Gastroesophageal sphincter (tissue), 4 donors: Measurements from ENCODE around the gene VAV3. TPM values are rescaled to one million over a fixed set of nuclear protein-coding genes. Genes with fewer than 3 reads are reported as not detected.

Experiments used
- ATAC-seq: fragments of 150-250 bp; one replicate; pipeline ENCODE4 v1.9.1; 2016; ENCODE audit warnings: mild to moderate bottlenecking, moderate library complexity
- H3K27ac ChIP-seq, 4 donors: fragments of 200-600 bp; sonication (generic) in 3 of 4; 1 replicate in 3 of 4; 2 replicates in 1 of 4; pipeline ENCODE4 v1.5.1; 2016 to 2019
- H3K27me3 ChIP-seq: fragments of 200-600 bp; sonication (generic); one replicate; pipeline ENCODE4 v1.5.1; 2019
- H3K36me3 ChIP-seq, 2 donors: fragments of 200-600 bp; sonication (generic); one replicate each; pipeline ENCODE4 v1.5.1; 2019; ENCODE audit warnings: control low read depth in 1 of 2
- H3K4me1 ChIP-seq, 3 donors: fragments of 200-600 bp; sonication (generic); 1 replicate in 2 of 3; 2 replicates in 1 of 3; pipeline ENCODE4 v1.5.1; 2016 to 2019; ENCODE audit warnings: control low read depth in 2 of 3
- H3K4me3 ChIP-seq, 2 donors: fragments of 200-600 bp; sonication (generic); one replicate each; pipeline ENCODE4 v1.5.1; 2019; ENCODE audit warnings: mild to moderate bottlenecking in 1 of 2, moderate library complexity in 1 of 2
- H3K9me3 ChIP-seq, 3 donors: fragments of 200-600 bp; sonication (generic); one replicate each; pipeline ENCODE4 v1.5.1; 2017 to 2019; ENCODE audit warnings: control low read depth in 2 of 3
- EP300 ChIP-seq: sonication (generic); formaldehyde crosslinking; IDR thresholded peaks from one replicate; pipeline ENCODE4 v1.6.1; 2017; ENCODE audit warnings: antibody characterized with exemption, mild to moderate bottlenecking
- POLR2A ChIP-seq, 2 donors: fragments of 450-650 bp; IDR thresholded peaks; one replicate each; pipeline ENCODE4 v1.6.1; 2017; ENCODE audit warnings: antibody characterized with exemption in 2 of 2, mild to moderate bottlenecking in 2 of 2, moderate library complexity in 1 of 2
- POLR2AphosphoS5 ChIP-seq: sonication (generic); formaldehyde crosslinking; IDR thresholded peaks from one replicate; pipeline ENCODE4 v1.6.1; 2017; ENCODE audit warnings: antibody characterized with exemption
- WGBS, 2 donors: methylation state at CpG; one replicate each; pipeline ENCODE4 v1.1.5; 2018; ENCODE audit warnings: low coverage in 1 of 2; 5-methylcytosine and 5-hydroxymethylcytosine counted together
- small RNA-seq, 4 donors: library from RNA; depleted of rRNA; stranded (forward); fragments of <200 nt; gene quantifications; one replicate each; pipeline ENCODE3, GENCODE V24; 2016
- total RNA-seq, 4 donors: library from RNA; depleted of rRNA; stranded (reverse); fragments of >200 nt; gene quantifications; one replicate each; pipeline ENCODE4 v1.1.0, GENCODE V29; 2016
- TF ChIP-seq, protein P1 (sequence below), 4 experiments: fragments of 200-600 bp in 2 of 4; fragments of 450-650 bp in 2 of 4; sonication (generic) in 1 of 4; IDR thresholded peaks; one replicate each; pipeline ENCODE4 v1.5.1; 2017 to 2019; ENCODE audit warnings: antibody characterized with exemption in 4 of 4, mild to moderate bottlenecking in 2 of 4, moderate library complexity in 2 of 4

Gene VAV3
- total RNA-seq, 4 donors from 2014 or later, result 1.3 to 4.7 (median 2.9) TPM

DNA sequence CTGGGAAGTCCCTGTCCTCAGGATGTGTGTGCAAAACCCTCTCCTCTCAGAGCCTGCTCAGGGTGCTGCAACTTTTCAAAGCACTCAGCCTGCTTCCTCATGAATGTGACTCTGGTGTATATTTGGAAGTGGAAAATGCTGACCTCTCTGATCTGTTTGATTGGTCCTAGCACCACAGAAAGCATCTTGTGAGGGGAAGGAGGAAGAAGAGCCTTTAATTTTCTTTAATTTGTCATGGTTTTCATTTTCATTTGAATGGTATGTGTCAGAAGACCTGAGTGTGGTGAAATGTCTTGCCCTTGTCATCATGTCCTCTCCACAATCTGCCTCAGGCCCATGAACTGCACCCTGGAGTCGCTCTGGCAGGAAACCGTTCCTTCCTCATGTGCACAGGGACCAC, 440.7 kb downstream of the VAV3 start:
- H3K9me3 ChIP-seq, result no peaks in the 10 kb centered on the region
- H3K4me3 ChIP-seq, result no peak overlapping the region
- 84 to 92% methylated on average over 2 of the region's 2 CpGs for WGBS, 2 donors
- no peaks in the 10 kb centered on the region for H3K4me1 ChIP-seq
- TF ChIP-seq, protein P1, sequence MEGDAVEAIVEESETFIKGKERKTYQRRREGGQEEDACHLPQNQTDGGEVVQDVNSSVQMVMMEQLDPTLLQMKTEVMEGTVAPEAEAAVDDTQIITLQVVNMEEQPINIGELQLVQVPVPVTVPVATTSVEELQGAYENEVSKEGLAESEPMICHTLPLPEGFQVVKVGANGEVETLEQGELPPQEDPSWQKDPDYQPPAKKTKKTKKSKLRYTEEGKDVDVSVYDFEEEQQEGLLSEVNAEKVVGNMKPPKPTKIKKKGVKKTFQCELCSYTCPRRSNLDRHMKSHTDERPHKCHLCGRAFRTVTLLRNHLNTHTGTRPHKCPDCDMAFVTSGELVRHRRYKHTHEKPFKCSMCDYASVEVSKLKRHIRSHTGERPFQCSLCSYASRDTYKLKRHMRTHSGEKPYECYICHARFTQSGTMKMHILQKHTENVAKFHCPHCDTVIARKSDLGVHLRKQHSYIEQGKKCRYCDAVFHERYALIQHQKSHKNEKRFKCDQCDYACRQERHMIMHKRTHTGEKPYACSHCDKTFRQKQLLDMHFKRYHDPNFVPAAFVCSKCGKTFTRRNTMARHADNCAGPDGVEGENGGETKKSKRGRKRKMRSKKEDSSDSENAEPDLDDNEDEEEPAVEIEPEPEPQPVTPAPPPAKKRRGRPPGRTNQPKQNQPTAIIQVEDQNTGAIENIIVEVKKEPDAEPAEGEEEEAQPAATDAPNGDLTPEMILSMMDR (IDR thresholded peaks at IDR 0.05), result no peak
- TF ChIP-seq EP300 (no peak), POLR2AphosphoS5 (no peak), POLR2A (IDR thresholded peaks at IDR 0.05) (no peak)
- H3K36me3 ChIP-seq, result no peaks in the 10 kb centered on the region
- ATAC-seq, result no peak
- H3K27me3 ChIP-seq, result no peaks in the 10 kb centered on the region
- no peak overlapping the region for H3K27ac ChIP-seq

GRCh38 chr1:107523736-107524135, 441.2 kb downstream of the VAV3 start:
- Histone ChIP-seq H3K4me1 (no peaks in the 10 kb centered on the region), H3K9me3 (no peaks in the 10 kb centered on the region), H3K36me3 (no peaks in the 10 kb centered on the region), H3K4me3 (no peak overlapping the region), H3K27me3 (no peaks in the 10 kb centered on the region), H3K27ac (no peak overlapping the region)
- 35 to 58% methylated on average over 4 of the region's 4 CpGs for WGBS, 2 donors
- ATAC-seq, result no peak
- no peak for TF ChIP-seq POLR2A (IDR thresholded peaks at IDR 0.05)
- TF ChIP-seq, protein P1 (IDR thresholded peaks at IDR 0.05), result no peak
- TF ChIP-seq EP300, result no peak
- TF ChIP-seq POLR2AphosphoS5, result no peak

DNA sequence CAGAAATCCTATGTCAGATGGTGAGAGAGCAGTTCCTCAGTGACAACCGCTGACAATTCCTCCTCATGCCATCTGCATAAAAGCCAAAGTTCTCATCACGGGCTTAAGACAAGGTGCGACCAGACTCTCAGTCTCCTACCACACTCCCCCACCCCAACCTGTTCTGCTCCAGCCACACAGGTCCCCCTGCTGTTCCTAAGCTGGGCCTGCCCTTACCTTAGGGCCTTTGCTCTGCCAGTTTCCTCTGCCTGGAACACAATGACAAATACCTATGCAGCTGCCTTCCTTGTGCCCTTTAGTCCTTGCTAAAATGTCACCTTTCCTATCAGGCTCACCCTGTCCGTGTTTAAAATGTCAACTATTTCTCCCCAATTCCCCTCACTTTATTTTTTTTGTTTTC, 441.9 kb downstream of the VAV3 start:
- Histone ChIP-seq H3K4me1 (no peaks in the 10 kb centered on the region), H3K36me3 (no peaks in the 10 kb centered on the region), H3K9me3 (no peaks in the 10 kb centered on the region), H3K27me3 (no peaks in the 10 kb centered on the region), H3K27ac (no peak overlapping the region), H3K4me3 (no peak overlapping the region)
- TF ChIP-seq, protein P1 (IDR thresholded peaks at IDR 0.05), result no peak
- TF ChIP-seq EP300 (no peak), POLR2AphosphoS5 (no peak), POLR2A (IDR thresholded peaks at IDR 0.05) (no peak)
- ATAC-seq, result no peak
- WGBS, 2 donors, result 64 to 66% methylated on average over 4 of the region's 4 CpGs

Small RNA genes within 50 kb of the gene (small RNA-seq; reads per million reads assigned to genes)
- 0 reads per million in 4 donors for gene MIR7852

Other genes starting within 250 kb of the VAV3 start
- gene SLC25A24, start 235.2 kb upstream of the VAV3 start, total RNA-seq, result 10 to 100 TPM; 25.2 to 40.1 (median 29.1) TPM